Measurements from ENCODE around the gene APOB. TPM values are rescaled to one million over a fixed set of nuclear protein-coding genes. Genes with fewer than 3 reads are reported as not detected.
A peak's percentile ranks its signal among the peaks of the same experiment; 100 is the strongest.

The APOB gene
- total and polyA plus RNA-seq, 2 of the 13 experiments (the other 11 are each of a cell fraction or from before 2014, with no cell fraction given): 1,569 to 2,515 TPM

GRCh38 chr2:21035974-21036707, 7.7 kb downstream of the APOB start (continued):
- TF ChIP-seq AFF4 (CRISPR knock-in tag; IDR thresholded peaks at IDR 0.05): no peak
- TF ChIP-seq NFE2 (CRISPR knock-in tag; IDR thresholded peaks at IDR 0.05): no peak
- TF ChIP-seq FUBP1 (CRISPR knock-in tag; IDR thresholded peaks at IDR 0.05; ENCODE audit: borderline replicate concordance): peak; percentile 79; the same call in 1 of the 2 replicates
- no peak for TF ChIP-seq ZBTB8A (CRISPR knock-in tag; IDR thresholded peaks at IDR 0.05; ENCODE audit: borderline replicate concordance, low read depth)
- no peak for TF ChIP-seq TBP (CRISPR knock-in tag; IDR thresholded peaks at IDR 0.05)
- no peak for TF ChIP-seq MATR3 (CRISPR knock-in tag; IDR thresholded peaks at IDR 0.05)
- no peak for TF ChIP-seq TFAP4 (IDR thresholded peaks at IDR 0.05; ENCODE audit: borderline replicate concordance, low read depth)
- no peak for TF ChIP-seq ATM (IDR thresholded peaks at IDR 0.05; ENCODE audit: borderline replicate concordance)
- TF ChIP-seq IRX3 (CRISPR knock-in tag; IDR thresholded peaks at IDR 0.05; ENCODE audit: borderline replicate concordance, low read depth): no peak
- 0 out of 2 replicates have a peak, but pooled peaks have one; percentile 23 for TF ChIP-seq ZNF710 (CRISPR knock-in tag; IDR thresholded peaks at IDR 0.05; ENCODE audit: borderline replicate concordance)
- TF ChIP-seq PCBP2 (optimal IDR thresholded peaks at IDR 0.05; ENCODE audit: low read depth, low read length, poor library complexity, severe bottlenecking): no peak
- no peak; the same call in 1 of the 2 replicates for TF ChIP-seq ZSCAN30 (CRISPR knock-in tag; IDR thresholded peaks at IDR 0.05)
- no peak for TF ChIP-seq ZNF652 (CRISPR knock-in tag; IDR thresholded peaks at IDR 0.05; ENCODE audit: borderline replicate concordance, low read depth)
- TF ChIP-seq GATA4 (IDR thresholded peaks at IDR 0.05; ENCODE audit: borderline replicate concordance, low read depth): no peak; the same call in 1 of the 2 replicates
- TF ChIP-seq HMGXB4 (CRISPR knock-in tag; IDR thresholded peaks at IDR 0.05; ENCODE audit: borderline replicate concordance in 1 of 2, low read depth in 1 of 2): no peak
- TF ChIP-seq HOXA3 (CRISPR knock-in tag; IDR thresholded peaks at IDR 0.05): peak; percentile 39; the same call in 1 of the 2 replicates
- no peak for TF ChIP-seq ZNF138 (CRISPR knock-in tag; IDR thresholded peaks at IDR 0.05; ENCODE audit: low read depth)
- TF ChIP-seq KLF11 (CRISPR knock-in tag; IDR thresholded peaks at IDR 0.05): no peak

Measured in HepG2 (cell line).